ENCODE data around the gene PALS1.

PALS1 gene

DNA sequence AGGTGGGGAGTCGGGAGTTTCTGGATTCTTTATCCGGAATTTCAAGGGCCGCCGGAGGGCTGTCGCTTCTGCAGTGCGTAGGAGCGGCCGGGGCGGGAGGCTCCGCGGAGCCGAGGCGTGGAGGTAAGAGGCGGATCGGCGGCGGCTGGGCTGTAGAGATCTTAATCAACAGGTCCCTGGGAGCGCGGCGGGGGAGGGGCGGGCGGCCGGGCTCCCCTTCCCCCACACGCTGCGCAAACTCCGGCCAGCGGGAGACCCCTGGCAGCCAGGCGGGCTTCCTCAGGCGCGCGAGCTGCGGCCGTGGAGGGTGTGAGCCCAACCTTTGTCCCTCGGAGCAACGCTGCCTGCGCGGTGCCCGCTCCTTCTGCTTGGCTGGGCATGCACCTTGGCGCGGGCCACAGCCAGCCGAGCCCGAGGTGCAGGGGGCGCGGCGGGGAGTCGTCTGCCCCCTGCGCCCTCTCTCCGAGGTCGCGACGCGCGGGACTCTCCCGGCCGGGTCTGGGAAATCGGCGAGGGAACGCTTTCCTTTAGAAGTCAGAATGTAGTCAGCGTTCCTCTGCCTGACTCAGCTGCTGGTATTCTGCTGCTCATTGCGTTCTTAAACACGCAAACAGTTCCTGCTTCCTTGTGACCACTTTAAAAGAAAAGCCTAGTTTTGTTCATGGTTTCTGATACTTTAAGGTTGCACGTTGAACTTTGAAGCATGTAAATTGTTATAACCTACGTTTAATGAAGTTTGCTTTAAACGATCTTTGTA is at the start of gene PALS1:
PALS1 (plus strand) TSS at position 25 of the 757 bp plus-strand sequence. CDS start 37,736 bp downstream, outside the sequence.
- ChIA-PET CTCF (no interaction called here), POLR2A (interaction anchor here (1.1 to 2.0 kb wide), 6 partner anchors 11 to 54 kb away, joined by 3 to 7 read pairs (median 4); no protein-coding TSS in a partner anchor)
- peak; percentile 57 for TF ChIP-seq L3MBTL2 (conservative IDR thresholded peaks at IDR 0.05)
- TF ChIP-seq ELF4 (IDR thresholded peaks at IDR 0.05): no peak
- DNase-seq (ENCODE audit: extremely low spot score): peak; percentile 58

DNA sequence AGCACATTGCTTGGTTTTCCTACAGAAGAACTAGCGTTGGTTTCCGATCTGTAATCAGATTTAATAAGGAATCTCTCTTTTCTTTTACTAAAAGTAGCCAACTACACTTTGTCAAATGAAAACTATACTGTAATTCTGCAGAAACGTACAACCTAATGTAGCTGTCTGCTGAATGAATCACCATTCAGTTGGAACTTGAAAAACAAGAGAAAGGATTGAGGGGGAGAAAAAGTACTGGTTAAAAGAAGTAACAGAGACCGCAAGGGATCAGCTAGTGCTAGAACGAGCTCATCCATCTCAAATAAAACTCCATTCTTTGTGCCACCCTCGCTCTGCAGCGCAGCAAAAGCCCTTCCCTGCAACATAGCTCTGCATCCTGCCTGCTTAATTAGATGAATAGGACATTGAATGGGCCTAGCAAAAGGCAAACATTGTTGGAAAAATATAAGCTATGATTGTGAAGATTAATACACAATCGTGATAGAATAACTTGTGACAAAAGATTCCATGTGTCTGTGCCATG is 49.4 kb upstream of the PALS1 start:
- DNase-seq (ENCODE audit: extremely low spot score): no peak
- CTCF ChIA-PET: no interaction called here
- POLR2A ChIA-PET: no interaction called here
- TF ChIP-seq ARNT (IDR thresholded peaks at IDR 0.05) (no peak), ZNF384 (IDR thresholded peaks at IDR 0.05) (no peak), LEF1 (IDR thresholded peaks at IDR 0.05; ENCODE audit: borderline replicate concordance) (no peak), SUZ12 (IDR thresholded peaks at IDR 0.05) (no peak), NFRKB (IDR thresholded peaks at IDR 0.05) (no peak), PKNOX1 (IDR thresholded peaks at IDR 0.05) (no peak), FOXM1 (IDR thresholded peaks at IDR 0.05; ENCODE audit: borderline replicate concordance) (no peak), TARDBP (IDR thresholded peaks at IDR 0.05) (no peak), SP1 (IDR thresholded peaks at IDR 0.05) (no peak), CTBP1 (IDR thresholded peaks at IDR 0.05; ENCODE audit: borderline replicate concordance) (no peak), ELF4 (IDR thresholded peaks at IDR 0.05) (no peak), HDGF (IDR thresholded peaks at IDR 0.05; ENCODE audit: borderline replicate concordance) (no peak)

- TF ChIP-seq ARNT (IDR thresholded peaks at IDR 0.05): no peak
- TF ChIP-seq HDGF (IDR thresholded peaks at IDR 0.05; ENCODE audit: borderline replicate concordance): no peak
- no peak for TF ChIP-seq CTBP1 (IDR thresholded peaks at IDR 0.05; ENCODE audit: borderline replicate concordance)
- no peak for TF ChIP-seq NFRKB (IDR thresholded peaks at IDR 0.05)
- no peak for TF ChIP-seq PKNOX1 (IDR thresholded peaks at IDR 0.05)
- TF ChIP-seq SUZ12 (IDR thresholded peaks at IDR 0.05): no peak
- no peak for TF ChIP-seq LEF1 (IDR thresholded peaks at IDR 0.05; ENCODE audit: borderline replicate concordance)
- TF ChIP-seq SP1 (IDR thresholded peaks at IDR 0.05): no peak
- ChIA-PET CTCF (no interaction called here), POLR2A (no interaction called here)
- no peak for DNase-seq (ENCODE audit: extremely low spot score)
These were observed 48.9 kb upstream of the PALS1 start for GRCh38 chr14:67192366-67192765.

GRCh38 chr14:67195279-67195678 is 46.0 kb upstream of the PALS1 start:
- ChIA-PET POLR2A (no interaction called here), CTCF (no interaction called here)
- no peak for TF ChIP-seq SUZ12 (IDR thresholded peaks at IDR 0.05)
- no peak for TF ChIP-seq BHLHE40 (IDR thresholded peaks at IDR 0.05; ENCODE audit: borderline replicate concordance)
- TF ChIP-seq L3MBTL2 (conservative IDR thresholded peaks at IDR 0.05): no peak
- no peak for TF ChIP-seq SP1 (IDR thresholded peaks at IDR 0.05)
- TF ChIP-seq HDGF (IDR thresholded peaks at IDR 0.05; ENCODE audit: borderline replicate concordance): no peak
- no peak for TF ChIP-seq PKNOX1 (IDR thresholded peaks at IDR 0.05)
- no peak for TF ChIP-seq FOXM1 (IDR thresholded peaks at IDR 0.05; ENCODE audit: borderline replicate concordance)
- no peak for TF ChIP-seq LEF1 (IDR thresholded peaks at IDR 0.05; ENCODE audit: borderline replicate concordance)
- TF ChIP-seq ZNF384 (IDR thresholded peaks at IDR 0.05): no peak
- no peak for TF ChIP-seq ELF4 (IDR thresholded peaks at IDR 0.05)
- no peak for TF ChIP-seq ARNT (IDR thresholded peaks at IDR 0.05)
- no peak for DNase-seq (ENCODE audit: extremely low spot score)

DNA sequence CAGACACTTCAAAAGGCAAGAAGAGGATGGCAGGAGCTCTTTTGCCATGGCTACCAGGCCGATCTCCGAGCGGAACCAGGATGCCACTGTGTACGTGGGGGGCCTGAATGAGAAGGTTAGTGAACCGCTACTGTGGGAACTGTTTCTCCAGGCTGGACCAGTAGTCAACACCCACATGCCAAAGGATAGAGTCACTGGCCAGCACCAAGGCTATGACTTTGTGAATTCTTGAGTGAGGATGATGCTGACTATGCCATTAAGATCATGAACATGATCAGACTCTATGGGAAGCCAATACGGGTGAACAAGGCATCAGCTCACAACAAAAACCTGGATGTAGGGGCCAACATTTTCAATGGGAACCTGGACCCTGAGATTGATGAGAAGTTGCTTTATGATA is 42.2 kb upstream of the PALS1 start:
- TF ChIP-seq ARNT (IDR thresholded peaks at IDR 0.05) (no peak), FOXK2 (IDR thresholded peaks at IDR 0.05) (no peak), BHLHE40 (IDR thresholded peaks at IDR 0.05; ENCODE audit: borderline replicate concordance) (no peak), FOXA1 (IDR thresholded peaks at IDR 0.05) (no peak), L3MBTL2 (conservative IDR thresholded peaks at IDR 0.05) (no peak), TARDBP (IDR thresholded peaks at IDR 0.05) (no peak), SP1 (IDR thresholded peaks at IDR 0.05) (no peak), SUZ12 (IDR thresholded peaks at IDR 0.05) (no peak), ZNF384 (IDR thresholded peaks at IDR 0.05) (no peak), FOXM1 (IDR thresholded peaks at IDR 0.05; ENCODE audit: borderline replicate concordance) (no peak), LEF1 (IDR thresholded peaks at IDR 0.05; ENCODE audit: borderline replicate concordance) (no peak), PKNOX1 (IDR thresholded peaks at IDR 0.05) (no peak), ELF4 (IDR thresholded peaks at IDR 0.05) (no peak), CTBP1 (IDR thresholded peaks at IDR 0.05; ENCODE audit: borderline replicate concordance) (no peak), HDGF (IDR thresholded peaks at IDR 0.05; ENCODE audit: borderline replicate concordance) (no peak), NFRKB (IDR thresholded peaks at IDR 0.05) (no peak)
- POLR2A ChIA-PET: no interaction called here

GRCh38 chr14:67207810-67208209 is 33.4 kb upstream of the PALS1 start:
- ChIA-PET CTCF (no interaction called here), POLR2A (no interaction called here)
- DNase-seq (ENCODE audit: extremely low spot score): no peak
- TF ChIP-seq PKNOX1 (IDR thresholded peaks at IDR 0.05) (no peak), BHLHE40 (IDR thresholded peaks at IDR 0.05; ENCODE audit: borderline replicate concordance) (no peak), ZNF384 (IDR thresholded peaks at IDR 0.05) (no peak), ARNT (IDR thresholded peaks at IDR 0.05) (no peak), L3MBTL2 (conservative IDR thresholded peaks at IDR 0.05) (no peak), CTBP1 (IDR thresholded peaks at IDR 0.05; ENCODE audit: borderline replicate concordance) (no peak), TARDBP (IDR thresholded peaks at IDR 0.05) (no peak), FOXM1 (IDR thresholded peaks at IDR 0.05; ENCODE audit: borderline replicate concordance) (no peak)

More for the DNA sequence above, 42.2 kb upstream of the PALS1 start:
- CTCF ChIA-PET: no interaction called here
- no peak for DNase-seq (ENCODE audit: extremely low spot score)
